Putamen (tissue), 1 donor: ENCODE measurements around the gene CSTF1.

Experiments
- DNase-seq: peaks from one replicate; pipeline ENCODE4 v3.0.0-alpha.2; 2016; ENCODE audit warnings: low spot score

The CSTF1 gene

GRCh38 chr20:56429502-56429901 lies 37.1 kb downstream of the CSTF1 start:
- no peak for DNase-seq

GRCh38 chr20:56429941-56430340 lies 37.5 kb downstream of the CSTF1 start:
- no peak for DNase-seq

- no peak for DNase-seq
Observed at GRCh38 chr20:56430461-56430860, 38.0 kb downstream of the CSTF1 start.

GRCh38 chr20:56430957-56431356 lies 38.5 kb downstream of the CSTF1 start:
- DNase-seq: no peak

GRCh38 chr20:56431471-56431870 lies 39.0 kb downstream of the CSTF1 start:
- DNase-seq: no peak

- no peak for DNase-seq
Observed at GRCh38 chr20:56433221-56433879, 40.9 kb downstream of the CSTF1 start.

- DNase-seq: no peak
Observed at GRCh38 chr20:56433880-56434255, 41.4 kb downstream of the CSTF1 start.

- DNase-seq: no peak
Observed at GRCh38 chr20:56437196-56437960, 44.9 kb downstream of the CSTF1 start.

- DNase-seq: no peak
Observed at GRCh38 chr20:56438284-56438683, 45.8 kb downstream of the CSTF1 start.

GRCh38 chr20:56439771-56440291 lies 47.4 kb downstream of the CSTF1 start:
- DNase-seq: no peak

GRCh38 chr20:56440346-56441007 lies 48.0 kb downstream of the CSTF1 start:
- no peak for DNase-seq

GRCh38 chr20:56442389-56443365 lies 50.2 kb downstream of the CSTF1 start:
- no peak for DNase-seq

- DNase-seq: no peak
Observed at GRCh38 chr20:56443654-56444540, 51.5 kb downstream of the CSTF1 start.

- DNase-seq: no peak
Observed at GRCh38 chr20:56445130-56445529, 52.7 kb downstream of the CSTF1 start.

- no peak for DNase-seq
Observed at GRCh38 chr20:56445540-56445939, 53.1 kb downstream of the CSTF1 start.

- no peak for DNase-seq
Observed at GRCh38 chr20:56447227-56447626, 54.8 kb downstream of the CSTF1 start.

- DNase-seq: no peak
Observed at GRCh38 chr20:56449459-56449858, 57.0 kb downstream of the CSTF1 start.

- DNase-seq: no peak
Observed at GRCh38 chr20:56451056-56451765, 58.8 kb downstream of the CSTF1 start.

GRCh38 chr20:56453352-56453751 lies 60.9 kb downstream of the CSTF1 start:
- DNase-seq: no peak

GRCh38 chr20:56454754-56455153 lies 62.3 kb downstream of the CSTF1 start:
- DNase-seq: no peak
